Kidney (tissue), 14 donors: ENCODE measurements around the gene CD80. TPM values are rescaled to one million over a fixed set of nuclear protein-coding genes. Genes with fewer than 3 reads are reported as not detected.

Experiments
- DNase-seq, 5 donors: peaks; one replicate each; pipeline ENCODE4 v3.0.0-alpha.2; 2013 to 2020
- FAIRE-seq: peaks from 2 replicates; lab custom pipeline; 2012; peaks lifted over from hg19 to GRCh38; lab: Jason Lieb, UNC
- H3K27ac ChIP-seq, 2 donors: one replicate each; pipeline ENCODE4 v1.7.0; 2013; ENCODE audit warnings: low read depth in 2 of 2, low read length in 2 of 2, inconsistent platforms in 1 of 2
- H3K27me3 ChIP-seq: one replicate; pipeline ENCODE4 v1.7.1; 2013; ENCODE audit warnings: low read length, inconsistent platforms; ENCODE audit not compliant: control insufficient read depth, insufficient read depth
- H3K36me3 ChIP-seq, 3 donors: one replicate each; pipeline versions ENCODE4 v1.7.0 to v1.7.1; 2013; ENCODE audit warnings: low read length in 3 of 3, control low read depth in 1 of 3, inconsistent platforms in 1 of 3; ENCODE audit not compliant: insufficient read depth in 3 of 3, control insufficient read depth in 2 of 3
- H3K4me1 ChIP-seq, 3 donors: one replicate each; pipeline versions ENCODE4 v1.7.0 to v1.7.1; 2013; ENCODE audit warnings: low read length in 3 of 3, inconsistent platforms in 1 of 3, low read depth in 1 of 3; ENCODE audit not compliant: control insufficient read depth in 2 of 3, insufficient read depth in 2 of 3
- H3K4me3 ChIP-seq, 3 donors: one replicate each; pipeline versions ENCODE4 v1.7.0 to v1.8.1; 2013; ENCODE audit warnings: low read length in 3 of 3, control low read depth in 1 of 3, inconsistent platforms in 1 of 3
- H3K9ac ChIP-seq, 3 donors: one replicate each; pipeline versions ENCODE4 v1.7.0 to v1.7.1; 2013; ENCODE audit warnings: low read length in 3 of 3, control low read depth in 1 of 3, inconsistent platforms in 1 of 3
- H3K9me3 ChIP-seq, 3 donors: one replicate each; pipeline versions ENCODE4 v1.7.0 to v1.7.1; 2013; ENCODE audit warnings: low read length in 3 of 3, control low read depth in 1 of 3, inconsistent platforms in 1 of 3; ENCODE audit not compliant: control insufficient read depth in 2 of 3, insufficient read depth in 1 of 3
- intact Hi-C: fragments of 100-400 bp; cut with DNase I; formaldehyde crosslinking; loops from one replicate; pipeline ENCODE4 v1.11.1; 2022
- polyA plus RNA-seq: library from polyadenylated mRNA; stranded (reverse); fragments of 350-450 nt; fragmentation: Illumina TruSeq; extraction: RNeasy Lipid Tissue Mini Kit (QIAGEN cat#74804); gene quantifications from one replicate; pipeline ENCODE4 v1.2.3, GENCODE V29; 2014; ENCODE audit warnings: low read depth, low replicate concordance; ENCODE audit not compliant: insufficient read depth
- total RNA-seq: library from RNA; stranded (reverse); fragmentation: NEBNext Ultra II Directional; extraction: Animal tissue kit (Norgen Biotek cat#: 25700); gene quantifications from one replicate; pipeline ENCODE4 v1.2.1, GENCODE V29; 2021
- TF ChIP-seq, protein P1 (sequence below): IDR thresholded peaks from 3 replicates; pipeline ENCODE4 v1.5.1; 2012; ENCODE audit warnings: mild to moderate bottlenecking, moderate library complexity, borderline replicate concordance; ENCODE audit not compliant: insufficient read depth; ENCODE audit errors: extremely low read depth
- donor health status: control.
- donor health status: control.
- donor health status: control.
- donor health status: control.
- donor health status: control.
- donor health status: DM: yes; HTN: yes; CAD: no.
- donor health status: Normal renal cell carcinoma (clear cell type).

Gene CD80
- total and polyA plus RNA-seq, 2 donors from 2014 or later, result 1.2 TPM; not detected in 1

DNA sequence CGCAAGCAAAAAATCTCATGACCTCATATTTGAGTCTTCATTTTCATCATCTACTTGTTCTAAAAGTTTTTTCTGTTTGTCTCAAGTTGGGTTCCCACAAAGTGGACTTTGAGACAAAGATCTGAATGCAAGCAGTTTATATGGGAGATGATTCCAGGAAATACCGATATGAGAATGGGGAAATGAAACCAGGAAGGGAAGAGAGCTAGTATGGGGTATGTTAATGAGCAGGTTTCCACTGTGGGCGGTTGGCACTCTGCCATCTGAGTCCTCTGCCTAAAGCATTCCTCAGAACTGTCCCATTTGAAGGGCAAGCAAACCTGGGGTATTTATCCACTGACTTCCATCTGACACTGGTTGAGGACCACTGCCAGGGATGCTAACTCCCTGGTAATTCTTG is 28.7 kb upstream of the CD80 start:
- H3K27ac ChIP-seq, result no peak overlapping the region
- intact Hi-C loops, result no loop called here

DNA sequence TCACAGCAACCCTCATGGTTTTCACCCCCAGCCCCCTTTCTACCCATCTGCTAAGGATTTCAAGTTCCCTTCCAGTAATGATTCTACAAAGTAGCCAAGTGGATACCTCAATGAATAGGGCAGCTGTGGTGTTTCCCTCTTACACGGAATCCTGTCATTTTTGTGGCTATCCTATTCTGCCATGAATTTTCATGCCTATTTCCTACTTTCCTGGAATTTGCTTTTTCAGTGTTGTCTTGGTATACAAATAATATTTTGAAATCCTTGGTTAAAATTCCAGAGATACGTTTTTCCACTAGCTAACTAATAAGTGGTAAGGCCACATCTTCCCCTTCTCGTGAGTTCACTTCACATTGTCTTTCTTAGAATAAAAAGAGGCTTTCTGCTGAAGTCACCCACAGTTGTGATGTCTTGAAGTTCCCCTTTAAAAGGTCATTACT is 27.3 kb upstream of the CD80 start:
- no peak for DNase-seq
- Histone ChIP-seq H3K9me3 (no peaks in the 10 kb centered on the region), H3K9ac (no peak overlapping the region), H3K4me3 (no peak overlapping the region), H3K27ac (no peak overlapping the region), H3K27me3 (no peaks in the 10 kb centered on the region), H3K36me3 (no peaks in the 10 kb centered on the region), H3K4me1 (peaks cover 0 to 3% (median 0%) of the 10 kb centered on the region in 3 donors)
- no peak for FAIRE-seq
- TF ChIP-seq, protein P1, sequence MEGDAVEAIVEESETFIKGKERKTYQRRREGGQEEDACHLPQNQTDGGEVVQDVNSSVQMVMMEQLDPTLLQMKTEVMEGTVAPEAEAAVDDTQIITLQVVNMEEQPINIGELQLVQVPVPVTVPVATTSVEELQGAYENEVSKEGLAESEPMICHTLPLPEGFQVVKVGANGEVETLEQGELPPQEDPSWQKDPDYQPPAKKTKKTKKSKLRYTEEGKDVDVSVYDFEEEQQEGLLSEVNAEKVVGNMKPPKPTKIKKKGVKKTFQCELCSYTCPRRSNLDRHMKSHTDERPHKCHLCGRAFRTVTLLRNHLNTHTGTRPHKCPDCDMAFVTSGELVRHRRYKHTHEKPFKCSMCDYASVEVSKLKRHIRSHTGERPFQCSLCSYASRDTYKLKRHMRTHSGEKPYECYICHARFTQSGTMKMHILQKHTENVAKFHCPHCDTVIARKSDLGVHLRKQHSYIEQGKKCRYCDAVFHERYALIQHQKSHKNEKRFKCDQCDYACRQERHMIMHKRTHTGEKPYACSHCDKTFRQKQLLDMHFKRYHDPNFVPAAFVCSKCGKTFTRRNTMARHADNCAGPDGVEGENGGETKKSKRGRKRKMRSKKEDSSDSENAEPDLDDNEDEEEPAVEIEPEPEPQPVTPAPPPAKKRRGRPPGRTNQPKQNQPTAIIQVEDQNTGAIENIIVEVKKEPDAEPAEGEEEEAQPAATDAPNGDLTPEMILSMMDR, result no peak
- intact Hi-C loops, result no loop called here

More for the DNA sequence above, 28.7 kb upstream of the CD80 start:
- H3K36me3 ChIP-seq, result no peaks in the 10 kb centered on the region
- no peaks in the 10 kb centered on the region for H3K27me3 ChIP-seq
- no peak for DNase-seq
- H3K4me1 ChIP-seq, result peaks cover 0 to 3% (median 0%) of the 10 kb centered on the region in 3 donors
- no peak overlapping the region for H3K4me3 ChIP-seq
- no peak overlapping the region for H3K9ac ChIP-seq
- FAIRE-seq, result no peak
- H3K9me3 ChIP-seq, result no peaks in the 10 kb centered on the region
- TF ChIP-seq, protein P1, result no peak

DNA sequence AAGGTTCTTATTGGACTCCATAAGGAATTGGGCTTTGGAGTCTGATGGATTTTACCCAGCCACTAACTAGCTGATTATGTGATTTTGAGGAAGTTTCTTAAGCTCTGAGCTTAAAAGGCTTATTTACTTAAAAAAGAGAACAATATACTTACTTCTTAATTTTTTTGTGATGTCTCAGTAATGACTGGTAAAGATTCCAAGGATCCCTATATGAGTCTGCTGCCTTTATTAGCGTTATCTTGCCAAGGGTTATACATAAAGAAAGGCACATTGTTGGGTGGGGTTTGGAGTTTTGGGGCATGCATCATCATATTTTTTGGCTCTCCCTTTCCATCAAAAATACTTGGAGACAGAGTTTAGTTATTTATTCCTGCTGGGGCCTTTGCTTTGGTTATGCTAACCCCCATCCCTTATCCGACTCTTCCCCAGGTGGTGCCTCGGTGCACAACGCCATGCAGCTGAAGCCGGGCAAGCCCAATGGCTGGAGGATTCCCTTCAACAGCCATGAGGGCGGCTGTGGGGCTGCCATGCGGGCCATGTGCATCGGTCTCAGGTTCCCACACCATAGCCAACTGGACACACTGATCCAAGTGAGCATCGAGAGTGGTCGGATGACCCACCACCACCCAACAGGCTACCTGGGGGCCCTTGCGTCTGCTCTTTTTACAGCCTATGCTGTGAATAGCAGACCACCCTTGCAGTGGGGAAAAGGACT is 26.6 kb upstream of the CD80 start:
- TF ChIP-seq, protein P1, result no peak
- Histone ChIP-seq H3K36me3 (no peaks in the 10 kb centered on the region), H3K9me3 (no peaks in the 10 kb centered on the region), H3K4me3 (no peak overlapping the region), H3K27me3 (no peaks in the 10 kb centered on the region), H3K4me1 (peaks cover 0 to 3% (median 0%) of the 10 kb centered on the region in 3 donors), H3K9ac (no peak overlapping the region), H3K27ac (no peak overlapping the region)
- intact Hi-C loops, result no loop called here
- no peak for FAIRE-seq
- no peak for DNase-seq
